Ectodermal cell (in vitro differentiated cells): Measurements from ENCODE around the gene MICAL2.
A peak's percentile ranks its signal among the peaks of the same experiment; 100 is the strongest.

Experiments
- H3K27ac ChIP-seq: 2 replicates; pipeline ENCODE4 v1.7.0; 2013; ENCODE audit warnings: mild to moderate bottlenecking, low read depth, low read length; ENCODE audit not compliant: insufficient read depth, poor library complexity, severe bottlenecking
- H3K27me3 ChIP-seq: 2 replicates; pipeline ENCODE4 v1.7.0; 2013; ENCODE audit warnings: mild to moderate bottlenecking, low read length; ENCODE audit not compliant: insufficient read depth, control insufficient read depth, poor library complexity, severe bottlenecking
- H3K36me3 ChIP-seq: one replicate; pipeline ENCODE4 v1.7.0; 2013; ENCODE audit warnings: low read length; ENCODE audit not compliant: control insufficient read depth, insufficient read depth
- H3K4me1 ChIP-seq: one replicate; pipeline ENCODE4 v1.7.0; 2013; ENCODE audit warnings: low read length; ENCODE audit not compliant: control insufficient read depth, insufficient read depth
- H3K4me3 ChIP-seq: 2 replicates; pipeline ENCODE4 v1.7.0; 2013; ENCODE audit warnings: low read depth, low read length, control low read depth; ENCODE audit not compliant: insufficient read depth
- H3K9me3 ChIP-seq: 2 replicates; pipeline ENCODE4 v1.7.0; 2013; ENCODE audit warnings: mild to moderate bottlenecking, low read length, moderate library complexity; ENCODE audit not compliant: control insufficient read depth
- WGBS, 2 experiments: methylation state at CpG; one replicate each; pipeline ENCODE4 v1.1.7; 2013; ENCODE audit warnings: missing lambda C conversion rate in 2 of 2; 5-methylcytosine and 5-hydroxymethylcytosine counted together

The MICAL2 gene

DNA sequence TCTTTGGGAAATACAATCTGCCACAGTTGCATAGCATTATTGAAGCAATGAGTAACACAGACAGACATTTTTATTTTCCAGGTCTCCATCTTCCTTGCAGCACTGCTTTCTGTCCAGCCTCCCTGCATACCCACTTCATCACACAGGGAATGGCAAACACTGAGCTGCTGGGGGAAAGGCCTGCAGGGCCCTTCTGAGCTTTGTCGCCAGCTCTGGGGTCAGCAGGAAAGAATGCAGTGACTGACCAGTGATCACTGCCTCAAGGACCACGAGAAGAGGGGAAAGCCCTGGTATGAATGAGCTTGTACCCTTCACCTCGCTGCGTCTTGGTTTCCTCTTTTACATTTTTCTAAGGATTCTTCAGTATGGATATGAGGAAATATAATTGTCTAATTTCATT lies 21.3 kb upstream of the MICAL2 start:
- Histone ChIP-seq H3K27me3 (no peaks in the 10 kb centered on the region), H3K9me3 (no peaks in the 10 kb centered on the region), H3K4me3 (no peak overlapping the region), H3K36me3 (no peaks in the 10 kb centered on the region), H3K4me1 (peaks cover 41% of the 10 kb centered on the region), H3K27ac (no peak overlapping the region)
- WGBS, 2 experiments: 94% methylated on average over 4 of the region's 4 CpGs

DNA sequence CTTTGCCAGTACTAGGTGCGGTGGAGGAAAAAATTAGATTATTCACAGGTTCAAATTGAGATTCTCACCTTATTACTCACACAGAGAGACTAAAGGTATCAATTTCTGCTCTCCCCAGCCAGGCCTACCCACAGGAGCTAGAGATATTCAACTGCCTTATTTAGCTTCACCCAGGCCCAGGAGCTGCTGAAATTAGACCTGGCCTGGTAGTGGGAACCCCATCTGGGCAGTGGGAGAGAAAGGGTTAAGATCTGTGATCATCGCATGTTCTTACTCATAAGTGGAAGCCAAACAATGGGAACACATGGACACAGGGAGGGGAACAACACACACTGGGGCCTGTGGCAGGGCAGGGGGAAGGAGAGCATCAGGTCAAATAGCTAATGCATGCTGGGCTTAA lies 20.9 kb upstream of the MICAL2 start:
- H3K36me3 ChIP-seq: no peaks in the 10 kb centered on the region
- H3K4me1 ChIP-seq: peaks cover 41% of the 10 kb centered on the region
- no peaks in the 10 kb centered on the region for H3K9me3 ChIP-seq
- H3K27ac ChIP-seq: no peak overlapping the region
- no peak overlapping the region for H3K4me3 ChIP-seq
- H3K27me3 ChIP-seq: no peaks in the 10 kb centered on the region
- 91 to 96% methylated on average over 2 of the region's 2 CpGs for WGBS, 2 experiments

DNA sequence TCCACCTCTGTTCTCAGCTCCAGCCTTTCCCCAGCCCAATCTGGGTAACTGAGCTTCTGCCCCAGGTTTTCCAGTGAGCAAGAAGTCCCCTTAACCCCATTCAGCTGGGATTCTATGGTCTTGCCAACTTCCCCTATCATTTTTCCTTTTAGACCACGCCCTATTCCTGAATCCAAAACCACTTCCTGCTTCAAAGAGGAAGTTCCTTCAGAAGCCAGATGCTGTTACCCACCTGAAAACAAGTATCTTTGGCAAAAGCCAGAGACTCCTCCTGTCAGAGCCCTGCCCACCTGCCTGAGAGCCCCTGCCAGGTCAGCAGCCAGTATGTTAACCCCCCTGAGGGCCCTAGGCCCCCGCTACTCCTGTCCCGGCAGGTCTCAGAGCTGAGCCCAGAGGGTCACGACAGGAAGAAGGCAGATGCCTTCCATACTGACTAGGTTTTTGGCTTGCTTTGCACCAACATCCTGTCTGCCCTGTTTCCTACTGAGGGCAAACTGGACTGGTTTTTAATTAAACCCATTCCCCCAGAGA lies 20.3 kb upstream of the MICAL2 start:
- H3K27ac ChIP-seq: no peak overlapping the region
- H3K4me3 ChIP-seq: no peak overlapping the region
- WGBS, 2 experiments: 91% methylated on average over 4 of the region's 4 CpGs
- no peaks in the 10 kb centered on the region for H3K9me3 ChIP-seq
- H3K4me1 ChIP-seq: peaks cover 41% of the 10 kb centered on the region
- no peaks in the 10 kb centered on the region for H3K27me3 ChIP-seq
- no peaks in the 10 kb centered on the region for H3K36me3 ChIP-seq

DNA sequence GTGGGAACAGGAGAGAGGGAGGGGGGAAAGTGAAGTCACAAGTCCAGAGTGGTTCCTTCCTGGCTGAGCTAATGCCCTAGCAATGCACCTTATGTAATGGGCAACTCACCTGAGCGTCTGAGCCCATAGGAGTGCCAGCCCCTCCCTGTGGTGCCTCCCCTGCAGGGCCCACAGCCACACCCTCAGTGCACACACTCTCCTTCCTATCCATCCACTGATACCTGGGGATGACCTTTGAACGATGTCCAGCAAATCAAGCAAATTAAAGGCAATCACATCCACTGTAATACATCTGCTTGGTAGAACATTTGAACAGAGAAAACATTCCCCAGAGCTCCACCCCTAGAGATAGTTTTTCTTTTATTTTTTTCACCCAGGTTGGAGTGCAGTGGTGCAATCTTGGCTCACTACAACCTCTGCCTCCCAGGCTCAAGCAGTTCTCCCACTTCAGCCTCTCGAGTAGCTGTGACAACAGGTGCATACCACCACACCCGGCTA lies 19.6 kb upstream of the MICAL2 start:
- Histone ChIP-seq H3K36me3 (no peaks in the 10 kb centered on the region), H3K4me3 (no peak overlapping the region), H3K9me3 (no peaks in the 10 kb centered on the region), H3K27me3 (no peaks in the 10 kb centered on the region), H3K27ac (no peak overlapping the region), H3K4me1 (peaks cover 38% of the 10 kb centered on the region)
- WGBS, 2 experiments: 92 to 93% methylated on average over 4 of the region's 4 CpGs

DNA sequence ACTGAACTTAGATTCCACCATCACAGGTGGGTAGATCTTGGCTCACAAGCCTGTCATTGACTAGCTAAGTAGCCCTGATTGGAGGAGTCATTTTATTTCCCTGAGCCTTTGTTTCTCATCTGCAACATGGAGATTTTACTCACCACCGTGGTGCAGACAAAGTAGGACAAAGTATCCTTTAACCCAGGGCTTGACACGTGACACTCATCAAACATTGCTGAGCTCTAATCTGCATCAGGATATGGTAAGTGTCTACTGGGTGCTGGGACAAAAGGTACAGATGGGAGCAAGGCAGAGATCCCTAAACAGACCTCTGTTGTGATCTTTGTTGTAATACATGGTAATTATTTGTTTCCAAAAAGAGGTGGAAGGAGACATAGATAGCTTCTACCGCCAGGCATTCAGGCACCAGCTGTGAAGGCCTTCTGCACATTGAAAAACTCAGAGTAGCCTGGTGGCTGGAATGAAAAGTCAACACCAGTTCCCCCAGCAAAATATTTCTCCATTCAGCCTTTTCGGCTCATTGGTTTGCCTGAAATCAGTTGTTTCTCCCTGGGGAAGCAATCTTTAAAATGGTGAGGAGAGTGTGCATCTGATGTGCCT lies 18.3 kb upstream of the MICAL2 start:
- Histone ChIP-seq H3K9me3 (no peaks in the 10 kb centered on the region), H3K4me3 (no peak overlapping the region)
- 24 to 27% methylated on average over 4 of the region's 4 CpGs for WGBS, 2 experiments

DNA sequence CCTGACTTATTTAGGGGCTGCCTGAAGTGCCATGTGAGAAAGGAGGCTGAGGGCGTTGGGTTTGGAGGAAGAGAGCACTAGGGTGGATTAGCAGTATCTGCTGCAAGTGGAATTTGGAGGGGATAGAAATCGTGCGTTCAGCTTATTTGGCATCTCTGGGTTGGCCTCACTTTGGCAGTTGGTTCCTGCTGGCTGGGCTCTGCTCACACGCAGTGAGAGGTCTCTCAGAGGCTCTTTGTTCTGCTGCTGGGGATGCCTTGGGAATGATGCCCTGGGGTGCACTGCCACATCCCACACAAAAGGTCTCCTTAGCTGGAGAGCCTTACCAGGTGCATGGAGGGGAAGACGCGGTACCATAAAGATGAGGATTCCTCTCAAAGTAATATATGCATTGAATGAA lies 17.7 kb upstream of the MICAL2 start:
- Histone ChIP-seq H3K27me3 (no peaks in the 10 kb centered on the region), H3K4me3 (no peak overlapping the region), H3K4me1 (peaks cover 35% of the 10 kb centered on the region), H3K9me3 (no peaks in the 10 kb centered on the region), H3K27ac (peak overlapping the region; percentile 70), H3K36me3 (no peaks in the 10 kb centered on the region)
- 6 to 10% methylated on average over 6 of the region's 6 CpGs for WGBS, 2 experiments

More for the DNA sequence above, 18.3 kb upstream of the MICAL2 start:
- H3K27ac ChIP-seq: peak overlapping the region; percentile 70
- no peaks in the 10 kb centered on the region for H3K27me3 ChIP-seq
- peaks cover 35% of the 10 kb centered on the region for H3K4me1 ChIP-seq
- H3K36me3 ChIP-seq: no peaks in the 10 kb centered on the region

DNA sequence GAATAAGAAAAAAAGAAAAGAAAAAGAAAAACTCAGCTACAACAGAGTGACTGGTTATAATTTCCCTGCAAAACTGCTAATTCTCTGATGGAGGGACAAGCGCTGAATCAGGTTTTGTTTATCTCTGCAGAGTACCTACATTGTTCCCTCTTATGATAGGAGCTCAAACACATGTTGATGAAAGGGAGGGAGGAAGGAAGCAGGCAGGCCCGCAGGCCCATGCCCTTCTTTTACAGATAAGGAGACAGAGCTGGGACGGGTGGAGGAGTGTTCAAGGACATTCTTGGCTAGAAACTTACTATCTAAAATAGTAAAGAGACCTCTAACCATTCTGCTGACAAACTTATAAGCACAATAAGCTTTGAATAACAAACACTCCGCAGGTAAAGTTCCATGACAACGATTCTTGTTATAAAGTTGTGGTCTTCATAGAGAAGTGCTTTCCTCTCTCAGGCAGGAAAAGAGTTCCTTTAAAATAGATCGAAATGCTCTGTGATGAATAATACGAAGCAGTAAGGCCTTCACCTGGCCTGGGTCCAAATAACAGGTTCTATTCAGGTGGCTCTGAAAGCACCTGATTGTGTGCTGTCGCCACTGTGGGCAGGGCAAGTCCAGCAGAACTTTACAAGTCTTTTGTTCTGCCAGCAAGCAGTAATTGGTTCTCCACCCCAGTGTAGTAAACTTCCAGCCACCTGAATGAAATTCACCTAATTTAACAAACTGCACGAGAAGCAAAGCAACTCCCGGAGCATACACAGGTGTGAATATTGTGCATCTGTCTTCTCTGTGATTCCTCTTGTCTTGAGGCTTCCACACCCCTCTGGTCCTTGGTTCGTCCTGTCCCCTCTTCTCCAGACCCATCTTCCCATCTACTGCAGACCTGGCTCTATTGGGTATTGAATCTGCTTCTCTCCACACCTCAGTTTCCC lies 15.3 kb upstream of the MICAL2 start:
- 82 to 84% methylated on average over 11 of the region's 11 CpGs for WGBS, 2 experiments
- no peak overlapping the region for H3K27ac ChIP-seq
- no peaks in the 10 kb centered on the region for H3K27me3 ChIP-seq
- no peaks in the 10 kb centered on the region for H3K9me3 ChIP-seq
- no peak overlapping the region for H3K4me3 ChIP-seq
- H3K4me1 ChIP-seq: peaks cover 27% of the 10 kb centered on the region
- H3K36me3 ChIP-seq: no peaks in the 10 kb centered on the region

DNA sequence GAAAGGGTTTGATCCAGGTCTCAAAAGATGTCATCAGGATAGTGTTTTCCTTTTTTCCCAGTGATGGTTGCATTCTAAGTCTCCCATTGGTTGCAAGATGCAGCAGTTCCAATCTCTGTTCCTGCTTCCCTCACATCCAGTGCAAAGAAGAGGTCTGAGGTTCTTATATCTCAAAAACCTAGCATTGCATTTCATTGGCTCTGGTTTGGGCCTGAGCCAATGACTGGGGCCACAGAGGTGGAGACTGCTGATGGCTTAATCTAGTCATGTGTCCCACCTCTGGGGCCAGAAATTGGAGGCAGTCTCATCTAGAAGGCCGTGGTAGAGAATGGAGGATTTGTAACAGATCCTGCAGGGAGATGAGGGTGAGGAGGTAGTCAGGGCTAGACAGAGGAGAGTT lies 13.2 kb upstream of the MICAL2 start:
- WGBS, 2 experiments: 80 to 95% methylated on average over 1 of the region's 1 CpG
- Histone ChIP-seq H3K4me1 (peaks cover 18% of the 10 kb centered on the region), H3K27ac (no peak overlapping the region), H3K27me3 (no peaks in the 10 kb centered on the region), H3K4me3 (no peak overlapping the region), H3K36me3 (no peaks in the 10 kb centered on the region), H3K9me3 (no peaks in the 10 kb centered on the region)

DNA sequence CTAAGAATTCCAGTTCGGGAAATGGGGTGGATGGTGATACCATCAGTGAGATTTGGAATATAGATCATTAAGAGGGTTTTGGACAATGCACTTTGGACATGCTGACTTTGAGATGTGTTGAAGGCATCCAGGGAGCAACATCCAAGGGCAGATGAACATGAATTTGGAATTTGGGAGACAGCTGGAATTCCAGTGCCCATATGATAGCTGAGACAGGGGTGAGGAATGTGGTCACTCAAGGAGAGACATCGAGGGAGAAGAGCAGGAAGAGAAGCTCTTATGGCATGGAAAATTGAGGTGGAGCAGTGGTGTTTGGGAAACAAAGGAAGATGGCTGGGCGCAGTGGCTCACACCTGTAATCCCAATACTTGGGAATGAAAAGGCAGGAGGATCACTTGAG lies 11.8 kb upstream of the MICAL2 start:
- no peak overlapping the region for H3K4me3 ChIP-seq
- no peak overlapping the region for H3K27ac ChIP-seq
- H3K36me3 ChIP-seq: no peaks in the 10 kb centered on the region
- peaks cover 5% of the 10 kb centered on the region for H3K4me1 ChIP-seq
- no peaks in the 10 kb centered on the region for H3K9me3 ChIP-seq
- H3K27me3 ChIP-seq: no peaks in the 10 kb centered on the region
- WGBS, 2 experiments: 93 to 95% methylated on average over 3 of the region's 3 CpGs

DNA sequence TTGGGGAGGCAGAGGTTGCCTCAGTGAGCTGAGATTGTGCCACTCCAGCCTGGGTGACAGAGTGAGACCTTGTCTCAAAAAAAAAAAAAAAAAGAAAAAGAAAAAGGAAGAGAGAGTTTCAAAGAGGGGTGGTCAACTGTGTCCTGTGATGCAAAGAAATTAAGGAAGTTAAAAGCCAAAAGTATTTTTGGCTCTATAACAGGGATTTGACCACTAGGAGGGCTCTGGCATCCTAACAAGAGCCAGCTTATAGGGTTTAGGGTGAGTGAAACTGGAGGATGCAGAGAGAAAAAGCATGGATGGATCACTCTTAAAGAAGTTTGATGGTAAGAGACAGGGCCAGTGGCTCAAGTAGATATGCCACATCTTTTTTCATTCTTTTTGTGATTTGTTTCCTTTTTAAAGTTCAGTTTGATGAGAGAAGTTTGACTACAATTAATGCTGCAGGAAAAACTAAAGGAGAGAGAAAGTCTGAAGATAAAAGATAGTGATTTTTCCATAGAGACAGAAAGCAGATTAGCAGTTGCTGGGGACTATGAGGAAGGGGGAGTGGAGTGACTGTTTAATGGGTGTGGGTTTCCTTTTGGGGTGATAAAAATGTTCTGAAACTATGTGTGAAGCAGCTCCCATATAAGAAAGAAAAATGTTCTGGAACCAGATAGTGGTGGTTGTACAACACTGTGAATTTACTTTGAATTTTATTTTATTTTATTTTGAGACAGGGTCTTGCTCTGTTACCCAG lies 11.1 kb upstream of the MICAL2 start:
- Histone ChIP-seq H3K9me3 (no peaks in the 10 kb centered on the region), H3K4me1 (no peaks in the 10 kb centered on the region), H3K27me3 (peaks cover 3% of the 10 kb centered on the region), H3K27ac (no peak overlapping the region), H3K36me3 (no peaks in the 10 kb centered on the region), H3K4me3 (no peak overlapping the region)
